Esophagus mucosa (tissue), 1 donor: Measurements from ENCODE around the gene HDAC3. TPM values are rescaled to one million over a fixed set of nuclear protein-coding genes. Genes with fewer than 3 reads are reported as not detected.

Experiments
- ATAC-seq: fragments of 200-7000 bp; cut with Tn5 transposase; one replicate; pipeline ENCODE4 v1.9.1; 2020
- total RNA-seq: library from RNA; stranded (reverse); gene quantifications from one replicate; pipeline ENCODE4 v1.2.4, GENCODE V29; 2023
- donor health status: DM: yes; HTN: yes; CAD: no.

The HDAC3 gene
- 48.2 TPM for total RNA-seq

- ATAC-seq = peak; percentile 97
Observed at GRCh38 chr5:141636413-141637122, at the start of gene HDAC3, which contains the start of gene RELL2. Gene HDAC3 (minus strand): TSS chr5:141636849. CDS start chr5:141636790, 59 bp downstream. Gene RELL2 (plus strand): TSS chr5:141636997. CDS start chr5:141638226, 1,229 bp downstream.

- ATAC-seq = no peak
Observed at GRCh38 chr5:141685591-141685990, 48.9 kb upstream of the HDAC3 start.

DNA sequence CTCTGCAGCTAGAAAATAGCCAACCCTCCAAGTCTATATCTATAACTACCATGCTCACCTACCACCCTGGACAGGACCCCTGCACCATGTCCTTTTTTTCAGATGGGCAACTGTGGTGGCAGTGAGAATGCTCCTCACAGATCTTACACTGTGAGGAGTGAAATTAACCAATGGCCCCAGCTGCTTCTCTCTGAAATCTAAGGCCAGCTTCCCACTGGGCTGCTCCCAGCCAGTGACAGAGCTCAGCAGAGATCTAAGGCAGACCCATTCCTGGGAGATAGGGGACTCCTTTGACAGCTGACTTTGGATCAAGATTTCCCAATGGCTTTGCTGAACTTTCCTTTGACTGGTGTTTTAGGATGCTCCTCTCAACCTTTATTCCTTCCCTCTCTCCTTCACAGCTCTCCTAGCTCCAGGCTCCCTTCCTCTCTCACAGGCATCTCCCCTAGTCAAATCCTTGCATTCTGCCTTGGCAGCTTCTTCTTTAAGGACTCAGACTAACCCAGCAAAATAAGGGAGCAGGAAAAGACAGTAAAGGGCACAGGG, 47.0 kb upstream of the HDAC3 start:
- ATAC-seq = no peak

GRCh38 chr5:141681695-141682641, 45.3 kb upstream of the HDAC3 start, which contains the start of gene ARAP3:
Gene ARAP3 (minus strand): TSS chr5:141682230. CDS start chr5:141680486, 1,744 bp downstream.
- ATAC-seq = peak; percentile 94

- no peak for ATAC-seq
Observed at GRCh38 chr5:141681295-141681694, 44.6 kb upstream of the HDAC3 start.

GRCh38 chr5:141680751-141681201, 44.1 kb upstream of the HDAC3 start:
- ATAC-seq = peak; percentile 38

DNA sequence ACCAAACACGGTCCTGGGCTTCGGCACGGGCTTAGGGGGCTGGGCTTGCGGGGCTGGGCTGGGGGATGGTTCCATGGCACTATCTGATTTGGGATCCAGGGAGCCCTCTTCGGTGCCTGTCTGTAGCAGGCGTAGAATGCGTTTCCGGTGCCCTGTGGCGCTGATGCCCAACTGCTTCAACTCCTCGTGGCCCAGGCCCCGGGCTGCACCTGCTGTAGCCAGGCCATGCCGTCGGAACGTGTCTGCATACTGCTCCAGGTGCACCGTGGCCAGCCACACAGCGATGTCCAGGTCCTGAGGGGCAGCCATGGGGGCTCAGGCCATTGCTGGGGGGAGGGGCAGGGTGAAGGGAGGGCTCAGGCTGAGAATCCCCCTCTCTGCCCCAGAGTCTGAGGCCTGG, 43.5 kb upstream of the HDAC3 start:
- no peak for ATAC-seq

GRCh38 chr5:141677415-141677814, 40.8 kb upstream of the HDAC3 start:
- no peak for ATAC-seq

- no peak for ATAC-seq
Observed at GRCh38 chr5:141675672-141676071, 39.0 kb upstream of the HDAC3 start.

- ATAC-seq = no peak
Observed at GRCh38 chr5:141674747-141675146, 38.1 kb upstream of the HDAC3 start.

DNA sequence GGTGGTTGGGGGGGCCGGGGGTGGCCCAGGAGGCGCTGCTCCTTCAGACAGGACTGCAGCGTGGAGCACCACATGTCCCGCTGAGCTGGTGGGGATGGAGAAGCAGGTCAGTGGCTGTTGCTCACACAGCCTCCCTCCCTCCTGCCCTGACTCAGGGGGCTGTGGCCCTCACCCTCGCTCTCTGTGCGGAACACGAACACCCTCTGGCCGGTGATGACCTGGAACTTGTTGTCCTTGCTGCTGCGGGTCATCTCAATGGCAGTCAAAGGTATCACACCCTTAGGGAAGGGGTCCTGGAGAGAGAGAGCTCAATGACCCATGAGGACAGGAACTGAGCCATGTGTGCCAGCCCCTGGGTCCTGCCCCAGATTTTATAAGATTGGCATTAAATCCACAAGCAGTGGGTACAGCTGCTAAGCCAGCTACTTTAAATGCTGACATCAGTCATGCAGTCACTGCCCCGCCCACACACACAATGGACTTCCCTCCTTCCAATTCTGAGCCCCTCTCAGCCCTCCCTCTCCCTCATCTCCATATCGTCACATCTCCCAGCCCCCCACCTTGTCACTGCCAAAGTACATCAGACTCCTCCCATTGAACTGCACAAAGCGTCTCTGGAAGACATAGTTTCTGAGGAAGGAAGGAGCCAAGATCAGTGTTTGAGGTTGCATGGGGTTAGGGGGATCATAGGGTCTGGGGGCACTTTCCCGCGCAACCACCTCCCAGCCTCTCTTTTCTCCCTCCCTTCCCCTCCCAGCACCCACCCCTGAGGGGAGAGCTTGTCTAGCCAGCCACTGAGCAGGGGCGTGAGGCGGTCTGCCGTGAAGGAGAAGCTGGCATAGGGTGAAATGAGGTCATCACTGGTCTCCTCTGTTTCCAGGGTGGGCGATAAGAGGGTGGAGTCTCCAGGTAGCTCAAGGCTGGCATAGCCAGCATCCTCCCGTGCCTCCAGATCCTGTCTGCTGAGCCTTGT, 36.5 kb upstream of the HDAC3 start:
- peak; percentile 8 for ATAC-seq

DNA sequence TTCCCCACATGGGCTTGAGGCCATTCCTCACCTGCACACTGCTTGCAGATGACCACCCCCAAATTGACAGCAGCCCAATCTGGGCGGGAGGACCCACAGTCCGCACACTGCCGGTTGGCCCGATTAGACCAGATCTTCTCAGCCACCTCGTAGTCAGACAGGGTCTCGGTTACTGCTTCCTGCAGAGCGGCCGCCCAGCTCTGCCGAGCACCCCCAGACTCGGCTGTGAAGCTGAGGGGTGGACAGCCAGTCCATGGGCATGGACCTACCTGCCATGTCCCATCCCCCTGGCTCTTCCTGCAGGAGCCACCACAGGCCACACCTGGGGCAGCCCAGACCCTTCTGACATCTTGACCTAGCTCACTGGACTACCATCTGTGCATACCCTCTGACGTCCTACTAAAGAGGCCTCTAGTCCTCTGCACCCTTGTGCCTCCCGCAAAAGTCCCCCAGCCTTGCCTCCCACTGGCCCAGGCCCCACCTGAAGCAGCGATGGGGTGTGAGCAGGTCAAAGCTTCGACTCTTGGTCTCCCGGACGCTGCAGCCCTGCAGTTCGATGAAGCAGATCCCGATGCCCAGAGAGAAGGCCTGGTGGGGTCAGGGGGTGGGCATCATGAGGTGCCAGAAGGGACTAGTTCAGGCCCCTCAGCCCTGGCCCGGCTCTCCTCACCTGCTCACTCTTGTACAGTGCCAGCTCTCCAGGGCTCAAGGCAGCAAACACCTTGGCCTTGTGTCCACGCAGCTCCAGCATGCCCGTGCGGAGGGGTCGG, 35.6 kb upstream of the HDAC3 start:
- ATAC-seq = no peak

DNA sequence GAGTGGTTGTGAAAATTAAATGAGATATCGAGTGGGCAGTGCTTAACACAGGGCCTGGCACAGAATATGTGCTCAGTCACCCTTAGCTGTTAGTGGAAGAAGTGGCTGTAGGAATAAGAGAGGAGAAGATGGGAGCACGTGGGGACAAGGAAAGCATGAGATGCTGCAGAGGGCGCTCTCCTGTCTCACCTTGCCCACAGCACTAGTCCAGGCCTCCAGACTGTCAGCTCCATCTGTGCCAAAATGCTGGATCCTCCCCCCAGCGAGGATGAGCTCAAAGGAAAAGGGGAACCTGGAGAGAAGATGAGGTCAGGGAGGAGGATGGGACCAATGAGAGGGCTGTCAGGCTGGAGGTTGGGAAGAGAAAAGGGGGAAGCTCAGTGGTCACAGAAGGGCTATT, 32.9 kb upstream of the HDAC3 start:
- ATAC-seq = no peak

DNA sequence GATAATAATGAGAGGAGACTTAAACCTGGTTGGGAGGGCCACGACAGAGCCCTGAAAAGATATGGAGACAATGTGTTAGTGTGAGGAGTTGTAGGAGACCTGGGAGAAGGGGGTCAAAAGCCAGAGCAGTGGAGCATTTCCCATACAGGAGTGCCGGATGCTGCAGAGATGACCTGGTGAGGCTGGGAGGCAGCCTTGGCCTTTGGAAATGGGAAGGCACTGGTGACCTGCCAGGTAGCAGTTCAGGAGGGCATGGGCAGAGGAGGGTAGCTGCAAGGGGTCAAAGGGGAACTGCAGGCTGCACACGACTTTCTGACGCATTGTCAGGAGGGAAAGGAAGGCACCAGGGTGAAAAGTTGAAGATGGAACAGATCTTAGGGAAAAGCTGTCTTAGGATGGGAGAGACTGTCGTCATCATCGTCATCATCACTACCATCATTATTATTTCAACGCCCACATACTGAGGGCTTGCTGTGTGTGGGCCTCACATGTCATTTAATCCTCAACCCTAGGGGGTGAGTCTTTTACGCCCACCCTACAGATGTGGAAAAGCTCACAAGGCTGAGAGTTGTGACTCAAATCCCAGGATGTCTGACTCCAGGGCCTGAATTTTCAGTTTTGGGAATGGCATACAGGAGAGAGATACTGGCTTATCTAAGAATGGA, 32.1 kb upstream of the HDAC3 start:
- no peak for ATAC-seq

DNA sequence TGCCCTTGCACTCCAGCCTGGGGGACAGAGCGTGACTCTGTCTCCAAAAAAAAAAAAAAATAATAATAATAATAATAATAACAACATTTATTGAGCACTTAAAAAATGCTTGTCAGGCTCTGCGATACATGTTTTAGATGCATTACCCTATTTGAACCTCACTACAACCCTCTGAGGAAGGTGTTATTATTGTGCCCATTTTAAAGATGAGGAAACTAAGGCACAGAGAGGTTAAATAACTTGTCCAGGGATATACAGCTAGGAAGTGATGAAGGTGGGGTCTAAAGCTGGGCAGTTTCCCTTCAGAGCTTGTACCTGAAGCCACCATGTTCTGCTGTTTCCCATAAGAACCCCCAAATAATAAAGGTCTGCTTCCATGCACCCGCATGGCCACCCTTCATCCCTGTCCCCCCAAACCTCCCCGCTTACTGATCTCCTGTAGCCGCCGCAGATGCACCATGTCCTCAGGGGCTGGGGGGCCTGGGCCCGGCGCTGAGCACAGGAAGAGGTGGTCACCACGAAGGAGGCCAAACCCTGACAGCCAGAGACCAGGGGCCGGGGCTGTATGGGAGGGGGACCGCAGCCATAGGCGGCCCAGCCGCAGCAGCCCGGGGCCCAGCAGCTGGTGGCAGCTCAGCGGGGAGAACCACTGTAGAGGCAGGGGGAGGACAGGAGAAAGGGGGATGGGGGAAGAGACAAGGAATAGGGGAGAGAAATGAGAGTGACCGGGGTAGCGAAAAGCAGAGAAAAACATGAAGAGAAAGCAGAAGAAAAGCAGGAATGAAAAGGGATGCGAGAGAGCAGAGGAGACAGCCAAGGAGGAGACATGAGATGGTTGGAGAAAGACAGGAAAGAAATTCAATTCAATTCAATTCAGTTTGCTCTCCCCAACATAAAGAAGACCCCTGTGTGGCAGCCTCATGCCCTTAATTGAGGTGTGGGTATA, 29.6 kb upstream of the HDAC3 start:
- no peak for ATAC-seq

DNA sequence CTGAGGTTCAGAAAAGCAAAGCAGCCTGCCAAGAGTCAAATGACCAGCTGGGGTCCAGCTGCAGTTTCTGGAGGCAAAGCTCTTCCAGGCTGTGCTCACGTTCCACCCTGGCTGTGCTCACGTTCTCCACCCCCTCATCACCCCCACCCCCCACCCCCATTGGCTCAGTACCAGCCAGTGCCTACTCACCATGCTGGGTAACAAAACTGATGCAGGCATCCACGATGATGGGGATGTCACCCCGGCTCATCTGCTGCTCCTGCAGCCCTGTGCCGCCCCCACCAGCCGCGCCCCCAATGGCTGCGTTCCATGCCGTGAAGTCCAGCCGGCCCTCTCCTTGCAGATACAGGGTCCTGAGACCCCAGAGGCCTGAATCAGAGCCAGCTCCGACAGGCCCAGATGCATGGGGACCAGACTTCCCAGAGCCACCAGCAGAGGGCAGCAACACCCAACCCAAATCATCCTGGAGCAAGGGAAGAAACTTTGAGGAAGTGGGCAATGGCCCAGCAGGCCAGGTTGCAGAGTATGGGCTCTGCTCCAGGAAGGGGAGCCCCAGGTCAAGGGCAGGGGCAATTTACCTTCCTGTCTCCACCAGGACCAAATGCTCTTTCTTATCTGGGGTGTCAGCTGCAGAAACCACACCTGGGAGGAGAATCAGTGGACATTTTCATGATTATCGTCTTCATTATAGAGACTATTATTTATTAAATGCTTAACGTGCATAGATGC, 28.2 kb upstream of the HDAC3 start:
- peak; percentile 88 for ATAC-seq

DNA sequence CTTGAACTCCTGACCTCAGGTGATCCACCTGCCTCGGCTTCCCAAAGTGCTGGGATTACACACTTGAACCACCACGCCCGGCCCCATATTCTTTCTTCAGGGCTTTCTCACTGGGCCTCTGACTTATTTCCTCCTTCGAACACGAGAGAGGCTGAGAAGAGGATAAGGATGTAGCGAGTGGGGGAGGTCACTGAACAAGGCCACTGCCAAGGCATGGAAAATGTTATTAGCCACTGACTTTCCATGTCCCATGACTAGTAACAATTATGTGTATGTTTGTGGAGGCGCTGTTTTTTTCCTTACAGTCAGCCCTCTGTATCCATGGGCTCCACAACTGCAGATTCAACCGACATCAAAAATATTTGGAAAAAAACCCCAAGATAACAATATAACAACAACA, 26.9 kb upstream of the HDAC3 start:
- ATAC-seq = no peak

- ATAC-seq = no peak
Observed at GRCh38 chr5:141662028-141662427, 25.4 kb upstream of the HDAC3 start.
